ENCODE measurements around the gene POLE3. TPM values are rescaled to one million over a fixed set of nuclear protein-coding genes. Genes with fewer than 3 reads are reported as not detected.
"Not testable (repeated sequence)": the region's sequence is repeated elsewhere in the genome, so short reads cannot be mapped to it uniquely, and the experiment has no call there.

Gene POLE3
- total RNA-seq, 1 experiment from 2014 or later, result 131 TPM

DNA sequence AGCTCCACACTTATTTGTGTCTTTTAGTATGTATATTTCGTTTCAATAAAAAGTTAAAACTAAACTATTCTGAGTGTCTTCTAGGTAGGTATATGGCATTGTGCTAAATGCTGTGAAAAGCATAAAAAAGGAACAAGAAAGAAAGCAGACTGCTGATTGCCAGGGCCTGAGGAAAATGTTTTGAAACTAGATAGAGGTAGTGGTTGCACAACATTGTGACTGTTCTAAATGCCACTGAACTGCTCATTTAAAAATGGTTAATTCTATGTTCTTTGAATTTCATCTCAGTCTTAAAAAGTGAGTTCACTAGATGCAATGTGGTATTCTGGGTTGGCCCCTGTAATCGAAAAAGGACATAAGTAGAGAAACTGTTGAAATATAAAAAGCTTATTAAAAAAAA, 6.8 kb downstream of the POLE3 start:
- DNase-seq (ENCODE audit: low spot score), result no peak

DNA sequence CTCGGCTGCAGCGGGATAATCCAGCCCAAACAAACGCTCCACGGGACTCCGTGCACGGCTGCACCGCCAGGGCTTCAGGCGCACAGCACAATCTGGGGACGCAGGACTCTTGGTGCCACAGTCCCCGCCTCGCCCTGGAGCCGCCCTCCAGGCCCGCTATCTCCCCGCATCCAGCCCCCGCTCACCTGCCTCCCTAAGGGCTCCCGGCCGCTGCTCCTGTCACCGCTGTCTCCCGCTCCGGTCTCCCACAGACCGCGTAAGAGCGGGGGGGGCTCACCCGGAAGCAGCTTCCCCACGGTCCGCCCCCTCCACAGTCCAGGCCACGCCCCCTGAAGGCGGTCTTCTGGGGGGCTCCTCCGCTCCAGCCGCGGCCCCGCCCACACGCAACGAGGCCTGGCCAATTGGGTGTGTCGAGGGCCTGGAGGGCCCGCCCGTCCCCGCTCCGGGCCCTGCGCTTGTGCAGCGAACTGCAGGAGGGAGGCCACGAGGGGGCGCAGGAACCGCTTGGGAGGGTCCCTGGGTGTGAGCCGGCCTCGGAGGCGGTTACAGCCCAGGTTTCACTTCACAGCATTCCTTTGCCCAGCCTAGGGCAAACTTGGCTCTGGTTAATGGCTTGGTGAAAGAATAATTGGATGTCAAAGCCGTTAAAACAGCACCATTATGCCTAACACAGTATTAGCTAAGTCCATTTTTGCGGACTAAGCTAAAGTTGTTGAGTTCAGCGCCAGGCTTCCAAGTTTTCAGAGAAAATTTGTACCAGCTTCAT, 9.3 kb downstream of the POLE3 start, which contains the start of gene ALAD:
ALAD (minus strand) TSS at position 258 of the 766 bp plus-strand sequence. CDS start 7,725 bp downstream, outside the sequence.
- DNase-seq (ENCODE audit: low spot score), result peak; percentile 95

DNA sequence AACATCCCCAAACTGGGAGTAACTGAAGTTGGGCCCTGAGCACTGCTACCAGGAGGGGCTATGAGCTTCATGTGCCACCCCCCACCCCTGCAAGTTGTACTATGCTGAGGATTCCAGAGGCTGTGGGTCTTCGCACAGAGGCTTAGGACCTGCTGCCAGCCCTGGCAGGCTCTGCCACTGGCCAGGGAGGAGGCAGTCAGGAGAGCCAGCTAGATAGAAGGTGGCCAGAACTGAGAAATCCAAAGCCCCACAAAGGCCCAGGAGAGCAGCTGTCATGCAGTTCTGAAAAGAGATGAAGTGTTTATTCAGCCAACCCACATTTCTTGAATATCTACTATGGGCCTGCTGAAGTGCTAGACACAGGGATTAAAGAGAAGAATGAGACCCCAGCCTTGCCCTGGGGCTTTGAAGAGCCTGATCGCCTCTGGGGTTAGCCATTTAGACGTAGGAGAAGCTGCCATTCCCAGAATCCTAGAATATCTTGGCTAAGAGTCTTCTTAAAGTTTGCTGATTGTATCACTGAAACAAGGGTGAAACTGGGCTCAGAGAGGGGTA, 10.8 kb downstream of the POLE3 start:
- DNase-seq (ENCODE audit: low spot score), result no peak

DNA sequence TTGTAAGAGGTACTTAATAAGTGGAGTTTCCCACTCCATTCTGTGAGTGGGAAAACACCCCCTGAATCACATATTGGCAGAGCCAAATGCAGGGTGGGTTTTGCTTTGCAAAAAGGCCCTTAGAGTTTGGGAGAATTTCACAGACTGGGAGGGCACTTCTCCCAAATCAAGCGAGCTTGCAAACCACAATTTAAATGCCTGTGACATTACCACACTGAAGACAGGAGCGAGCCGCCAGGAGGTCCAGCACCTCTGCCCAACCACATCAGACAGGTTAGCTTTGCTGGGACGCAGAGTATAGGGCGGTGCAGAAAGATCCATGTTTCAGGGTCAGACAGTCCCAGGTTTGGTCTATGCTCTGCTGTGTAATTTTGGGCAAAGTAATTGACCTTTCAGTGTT, 11.7 kb downstream of the POLE3 start:
- DNase-seq (ENCODE audit: low spot score), result no peak

DNA sequence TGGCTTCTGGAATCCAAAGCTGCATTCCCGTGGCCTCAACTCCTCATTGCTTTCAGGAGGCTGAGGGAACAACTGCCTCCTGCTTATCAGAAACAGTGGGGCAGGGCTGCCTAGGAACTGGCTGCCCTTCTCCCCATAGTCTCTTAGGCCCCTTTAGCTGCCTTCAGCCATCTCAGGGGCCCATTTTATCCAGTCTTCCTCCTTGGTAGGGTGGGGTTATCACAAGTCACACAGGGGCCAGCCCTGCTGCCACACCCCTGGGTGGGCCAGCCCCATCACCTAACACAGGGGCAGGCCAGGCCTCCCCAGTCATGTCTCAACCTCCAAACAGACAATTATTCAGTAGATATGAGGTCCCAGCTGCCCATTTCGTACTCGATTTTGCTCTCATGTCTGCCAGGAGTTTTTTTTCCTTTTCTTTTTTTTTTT, 13.3 kb downstream of the POLE3 start:
- DNase-seq (ENCODE audit: low spot score), result no peak

DNA sequence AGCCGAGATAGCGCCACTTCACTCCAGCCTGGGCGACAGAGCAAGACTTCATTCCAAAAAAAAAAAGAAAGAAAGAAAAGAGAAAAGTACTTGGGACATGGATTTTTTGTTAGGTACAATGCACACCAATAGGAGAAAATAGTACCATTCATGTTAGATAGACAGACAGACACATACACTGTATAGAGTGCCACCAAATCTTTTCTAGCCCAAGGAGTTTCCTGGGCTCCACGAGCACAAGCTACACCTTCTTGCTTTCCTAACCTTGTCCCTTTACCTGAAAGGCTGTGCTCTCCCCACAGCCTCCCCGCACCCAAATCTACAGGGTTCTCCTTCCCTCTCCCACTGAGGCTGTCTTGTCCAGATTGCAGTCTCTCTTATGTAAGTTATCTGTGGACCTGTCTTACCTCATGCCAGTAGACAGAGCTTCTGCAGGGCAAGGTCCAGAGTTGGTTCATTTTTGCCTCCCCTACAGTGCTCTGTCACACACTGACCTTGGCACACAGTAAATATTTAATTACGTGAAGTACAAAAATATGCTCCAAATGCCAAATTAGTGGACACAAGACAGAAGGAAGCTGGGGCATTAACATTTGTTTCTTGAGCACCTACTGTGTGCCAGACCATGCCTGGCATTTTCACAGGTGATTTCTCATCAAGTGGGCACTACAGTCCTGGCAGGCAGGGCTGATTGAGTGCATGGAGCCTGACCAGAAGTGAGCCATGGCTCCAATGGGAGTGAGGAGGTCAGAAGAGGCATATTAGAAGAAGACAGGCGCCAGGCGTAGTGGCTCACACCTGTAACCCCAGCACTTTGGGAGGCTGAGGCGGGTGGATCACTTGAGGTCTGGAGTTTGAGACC, 15.2 kb downstream of the POLE3 start:
- no peak for DNase-seq (ENCODE audit: low spot score)

DNA sequence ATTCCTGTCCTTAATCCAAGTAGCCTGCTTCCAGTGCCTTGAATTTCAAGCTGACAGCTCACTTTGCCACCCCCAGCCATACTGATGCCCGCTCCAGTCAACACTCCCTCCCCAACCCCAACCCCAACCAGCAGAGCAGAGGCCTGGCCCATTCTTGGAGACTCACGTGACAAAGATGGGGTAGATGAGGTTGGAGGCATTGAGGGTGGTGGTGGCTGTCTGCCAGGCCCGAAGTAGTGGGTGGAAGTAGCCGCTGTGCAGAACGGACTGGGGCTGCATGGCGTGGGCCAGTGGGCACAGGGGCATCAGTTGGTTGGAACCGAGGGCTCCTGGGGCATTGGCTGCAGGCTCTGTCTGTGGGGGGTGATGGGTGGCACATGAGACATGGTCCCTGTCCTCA, 17.2 kb downstream of the POLE3 start:
- DNase-seq (ENCODE audit: low spot score), result no peak

DNA sequence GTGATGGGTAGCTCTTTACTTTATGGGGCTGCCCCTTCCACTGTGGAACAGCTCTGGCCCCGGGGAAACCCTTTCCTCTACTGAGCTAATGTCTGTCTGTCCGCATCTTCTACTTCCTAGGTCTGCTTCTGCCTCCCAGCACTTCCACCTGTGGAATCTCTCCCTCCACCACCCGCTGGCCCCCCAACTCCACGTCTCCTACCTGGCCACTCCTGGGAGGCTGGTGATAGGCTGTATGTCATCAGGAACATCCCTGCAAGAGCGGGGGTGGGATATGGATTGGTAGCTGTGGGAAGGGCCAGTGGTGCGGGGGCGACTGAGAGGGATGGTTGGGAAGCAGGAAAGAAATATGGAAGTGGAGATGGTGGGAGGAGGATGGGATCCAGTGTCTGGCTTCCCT, 18.6 kb downstream of the POLE3 start:
- DNase-seq (ENCODE audit: low spot score), result no peak

DNA sequence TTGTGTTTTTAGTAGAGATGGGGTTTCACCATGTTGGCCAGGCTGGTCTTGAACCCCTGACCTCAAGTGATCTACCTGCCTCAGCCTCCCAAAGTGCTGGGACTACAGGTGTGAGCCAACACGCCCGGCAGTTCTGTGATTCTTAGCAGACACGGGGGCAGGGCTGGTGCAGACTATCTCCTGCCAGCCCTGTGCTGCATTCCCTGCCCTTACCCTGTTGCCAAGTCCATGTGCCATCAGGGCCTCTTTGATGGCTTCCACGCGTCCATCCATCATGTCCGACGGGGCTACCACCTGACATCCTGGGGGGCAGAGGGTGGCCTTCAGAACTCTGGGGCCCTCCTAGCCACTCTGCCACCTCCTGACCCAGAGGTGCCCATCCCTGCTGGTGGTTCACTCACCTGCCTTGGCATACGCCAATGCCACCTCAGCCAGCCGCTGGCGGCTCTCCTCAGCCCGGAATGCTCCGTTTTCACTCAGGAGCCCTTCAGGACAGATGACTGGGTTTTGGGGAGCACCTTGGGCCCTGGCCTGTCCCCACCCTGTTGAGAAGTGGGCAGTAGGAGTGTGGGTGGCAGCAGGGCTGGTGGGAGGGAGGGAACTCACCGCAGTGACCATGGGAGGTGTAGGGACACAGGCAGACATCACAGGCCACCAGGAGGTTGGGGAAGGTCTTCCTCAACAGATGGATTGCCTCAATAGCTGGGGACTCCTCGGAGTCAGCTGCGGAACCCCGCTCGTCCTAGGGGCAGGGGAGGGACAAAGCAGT, 20.1 kb downstream of the POLE3 start:
- no peak for DNase-seq (ENCODE audit: low spot score)

DNA sequence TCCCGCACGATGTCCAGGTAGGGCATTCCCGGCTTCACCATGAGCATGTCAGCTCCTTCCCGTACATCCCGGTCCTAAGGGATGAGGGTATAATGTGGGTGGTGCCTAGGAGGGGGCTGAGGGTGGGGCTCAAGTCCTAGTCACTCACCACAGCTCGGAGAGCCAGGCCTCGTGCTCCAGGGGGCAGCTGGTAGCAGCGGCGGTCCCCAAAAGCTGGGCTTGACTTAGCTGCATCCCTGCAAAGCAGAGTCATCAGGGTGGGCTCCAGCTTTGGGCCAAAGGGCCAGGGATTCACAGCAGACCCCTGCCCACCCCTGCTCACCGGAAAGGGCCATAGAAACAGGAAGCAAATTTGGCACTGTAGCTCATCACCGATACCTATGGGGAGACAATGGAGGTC, 21.0 kb downstream of the POLE3 start:
- DNase-seq (ENCODE audit: low spot score), result no peak

DNA sequence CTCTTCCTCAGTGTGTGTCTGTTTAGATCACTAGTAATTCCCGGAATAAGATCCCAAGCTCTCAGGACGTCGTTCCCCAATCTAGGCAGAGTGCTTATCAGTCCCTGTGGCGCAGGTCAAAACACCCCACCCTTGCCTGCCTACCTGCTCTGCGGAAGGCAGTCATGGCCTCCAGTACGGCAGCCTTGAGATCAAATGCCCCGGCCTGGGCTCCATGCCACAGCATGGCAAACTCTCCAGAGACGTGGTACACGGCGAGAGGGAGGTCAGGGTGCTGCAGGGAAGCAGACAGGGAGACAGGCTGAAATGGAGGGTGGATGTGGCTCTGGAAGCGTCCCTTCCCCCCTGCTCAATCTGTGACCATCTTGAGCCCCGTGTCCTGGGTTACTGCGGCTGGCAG, 21.6 kb downstream of the POLE3 start:
- DNase-seq (ENCODE audit: low spot score), result no peak

DNA sequence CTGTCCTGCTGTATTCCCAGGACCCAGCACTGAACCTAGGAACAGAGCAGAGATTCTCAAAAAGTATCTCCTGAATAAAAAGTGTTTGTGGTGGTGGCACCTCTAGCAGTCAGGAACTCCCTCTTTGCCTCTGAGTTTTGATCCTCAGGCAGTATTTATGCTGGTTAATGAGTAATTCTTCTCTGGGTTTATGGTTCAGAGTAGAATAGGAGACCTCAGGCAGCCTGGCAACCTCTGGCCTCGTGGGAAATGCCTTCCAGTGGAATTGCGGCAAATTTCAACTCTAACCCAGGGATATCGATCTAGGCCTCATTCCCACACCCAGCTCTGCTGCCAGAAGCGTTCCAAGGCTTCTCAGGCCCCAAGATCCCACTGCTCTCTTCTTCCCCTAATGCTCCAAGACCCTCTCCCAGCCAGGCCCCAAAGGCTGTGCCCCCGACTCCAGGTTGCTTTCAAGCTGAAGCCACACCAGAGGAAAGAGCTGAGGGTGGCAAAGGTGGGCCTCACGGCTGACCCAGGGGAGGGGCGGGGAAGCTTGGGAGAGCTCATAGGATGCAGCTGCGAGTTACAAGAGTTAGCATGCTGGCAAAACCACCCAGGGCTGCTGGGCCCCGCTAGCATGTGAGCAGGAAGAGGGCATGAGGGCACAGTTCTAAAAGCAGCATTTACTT, 22.8 kb downstream of the POLE3 start:
- DNase-seq (ENCODE audit: low spot score), result no peak

DNA sequence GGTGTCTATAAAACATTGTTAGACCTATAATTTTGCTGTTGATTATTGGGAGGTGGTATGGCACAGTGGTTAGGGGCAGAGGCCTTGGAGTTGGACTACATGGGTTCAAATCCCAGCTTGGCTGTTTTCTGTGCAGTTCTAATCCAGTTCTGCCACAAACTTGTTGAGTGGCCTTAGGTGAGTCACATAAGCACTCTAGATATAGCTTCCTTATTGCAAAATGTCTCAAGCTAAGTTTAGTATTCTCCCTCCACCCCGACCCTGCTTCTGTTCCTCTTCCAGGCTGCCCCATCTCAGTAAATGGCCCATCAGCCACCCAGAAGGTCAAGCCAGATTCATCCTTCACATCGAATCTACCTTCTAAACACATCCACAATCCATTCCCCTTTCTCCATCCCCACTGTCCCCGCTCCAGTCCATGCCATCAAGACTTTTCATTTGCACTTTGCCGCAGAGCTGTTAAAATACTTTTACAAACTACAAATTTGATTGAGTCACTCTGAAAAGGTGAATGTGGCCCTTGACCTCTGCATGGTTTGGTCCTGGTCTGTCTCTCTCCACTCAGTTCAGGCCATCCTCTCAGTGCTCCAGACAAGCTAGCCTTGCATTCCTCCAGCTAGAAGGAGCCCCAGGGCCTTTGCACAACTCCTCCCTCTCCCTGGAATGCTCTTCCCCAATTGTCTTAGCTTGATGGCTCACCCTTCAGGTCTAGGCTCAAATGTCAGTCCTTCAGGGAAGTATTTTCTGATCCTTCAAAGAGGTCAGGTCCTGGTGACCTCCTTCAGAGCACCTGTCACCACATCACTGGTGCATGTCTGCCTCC, 23.7 kb downstream of the POLE3 start:
- DNase-seq (ENCODE audit: low spot score), result no peak

DNA sequence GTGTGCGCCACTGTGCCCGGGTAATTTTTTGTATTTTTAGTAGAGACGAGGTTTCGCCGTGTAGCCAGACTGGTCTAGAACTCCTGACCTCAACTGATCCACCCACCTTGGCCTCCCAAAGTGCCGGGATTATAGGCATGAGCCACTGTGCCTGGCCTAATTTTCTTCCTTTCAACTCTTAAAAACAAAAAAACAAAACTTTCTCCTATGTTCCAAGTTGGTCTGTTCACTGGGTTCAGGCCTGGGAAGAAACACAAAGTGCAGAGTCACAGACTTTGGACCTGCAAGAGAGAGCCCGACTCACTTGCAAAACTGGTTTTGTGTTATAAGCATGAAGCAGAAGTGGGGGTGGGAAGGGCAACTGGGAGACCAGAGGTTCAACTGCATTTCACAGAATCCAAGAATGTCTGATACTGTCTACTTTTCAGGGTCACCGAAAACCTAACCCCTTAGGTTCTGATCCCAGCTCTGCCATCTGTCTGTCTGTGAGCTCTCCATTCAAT, 28.5 kb downstream of the POLE3 start:
- no peak for DNase-seq (ENCODE audit: low spot score)

DNA sequence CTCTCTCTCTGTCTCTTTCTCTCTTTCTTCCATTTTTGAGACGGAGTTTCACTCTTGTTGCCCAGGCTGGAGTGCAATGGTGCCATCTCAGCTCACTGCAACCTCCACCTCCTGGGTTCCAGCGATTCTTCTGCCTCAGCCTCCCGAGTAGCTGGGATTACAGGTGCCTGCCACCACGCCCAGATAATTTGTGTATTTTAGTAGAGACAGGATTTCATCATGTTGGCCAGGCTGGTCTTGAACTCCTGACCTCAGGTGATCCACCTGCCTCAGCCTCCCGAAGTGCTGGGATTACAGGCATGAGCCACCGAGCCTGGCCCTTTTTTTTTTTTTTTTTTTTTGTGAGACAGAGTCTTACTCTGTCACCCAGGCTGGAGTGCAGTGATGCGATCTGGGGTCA, 29.0 kb downstream of the POLE3 start:
- not testable (repeated sequence) for DNase-seq (ENCODE audit: low spot score)

DNA sequence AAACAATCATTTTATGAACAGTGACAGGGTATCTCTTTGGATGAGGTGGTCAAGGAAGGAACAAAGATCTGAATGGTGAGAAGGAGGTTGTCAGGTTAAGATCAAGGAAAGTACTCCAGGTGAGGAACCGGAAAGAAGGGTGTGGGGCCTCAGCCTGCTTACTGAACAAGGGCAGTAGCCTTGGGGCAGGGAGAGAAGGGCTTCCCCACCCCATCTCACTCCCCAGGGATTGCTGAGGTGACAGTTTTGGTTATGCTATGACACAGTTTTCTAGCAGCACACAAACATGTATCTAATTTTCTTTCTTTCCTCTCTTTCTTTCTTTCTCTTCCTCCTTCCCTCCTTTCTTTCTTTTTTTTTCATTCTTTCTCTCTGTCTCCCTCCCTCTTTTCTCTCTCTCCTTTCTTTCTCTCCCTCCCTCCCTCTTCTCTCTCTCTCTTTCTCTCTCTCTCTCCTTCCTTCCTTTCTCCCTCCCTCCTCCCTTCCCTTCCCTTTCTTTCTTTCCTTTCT, 29.6 kb downstream of the POLE3 start:
- no peak for DNase-seq (ENCODE audit: low spot score)

DNA sequence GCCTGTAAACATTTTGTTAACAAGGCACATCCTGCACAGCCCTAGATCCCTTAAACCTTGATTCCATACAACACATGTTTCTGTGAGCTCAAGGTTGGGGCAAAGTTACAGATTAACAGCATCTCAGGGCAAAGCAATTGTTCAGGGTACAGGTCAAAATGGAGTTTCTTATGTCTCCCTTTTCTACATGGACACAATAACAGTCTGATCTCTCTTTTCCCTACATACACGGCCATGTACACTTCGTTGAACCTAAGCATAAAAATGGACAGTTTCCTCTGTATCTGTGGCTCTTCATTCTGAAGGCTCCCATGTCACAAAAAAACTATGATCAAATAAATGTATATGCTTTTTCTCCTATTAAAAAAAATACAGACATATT, 30.7 kb downstream of the POLE3 start:
- not testable (repeated sequence) for DNase-seq (ENCODE audit: low spot score)

DNA sequence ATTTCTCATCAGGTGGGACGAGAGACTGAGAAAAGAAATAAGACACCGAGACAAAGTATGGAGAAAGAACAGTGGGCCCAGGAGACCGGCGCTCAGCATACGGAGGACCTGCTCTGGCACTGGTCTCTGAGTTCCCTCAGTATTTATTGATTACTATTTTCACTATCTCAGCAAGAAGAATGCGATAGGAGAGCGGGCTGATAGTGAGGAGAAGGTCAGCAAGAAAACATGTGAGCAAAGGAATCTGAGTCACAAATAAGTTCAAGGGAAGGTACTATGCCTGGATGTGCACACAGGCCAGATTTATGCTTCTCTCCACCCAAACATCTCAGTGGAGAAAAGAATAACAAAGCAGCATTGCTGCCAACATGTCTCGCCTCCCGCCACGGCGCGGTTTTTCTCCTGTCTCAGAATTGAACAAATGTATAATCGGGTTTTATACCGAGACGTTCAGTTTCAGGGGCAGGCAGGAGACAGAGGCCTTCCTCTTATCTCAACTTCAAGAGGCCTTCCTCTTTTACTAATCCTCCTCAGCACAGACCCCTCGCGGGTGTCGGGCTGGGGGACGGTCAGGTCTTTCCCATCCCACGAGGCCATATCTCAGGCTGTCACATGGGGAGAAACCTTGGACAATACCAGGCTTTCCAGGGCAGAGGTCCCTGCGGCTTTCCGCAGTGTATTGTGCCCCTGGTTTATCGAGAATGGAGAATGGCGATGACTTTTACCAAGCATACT, 31.2 kb downstream of the POLE3 start:
- DNase-seq (ENCODE audit: low spot score), result not testable (repeated sequence)

Data from H4 (cell line).